ENCODE results near the gene THAP11. TPM values are rescaled to one million over a fixed set of nuclear protein-coding genes. Genes with fewer than 3 reads are reported as not detected.
A peak's percentile ranks its signal among the peaks of the same experiment; 100 is the strongest.

THAP11 gene
- total RNA-seq, 1 donor from 2014 or later, result 50.6 TPM

GRCh38 chr16:67843343-67843765 lies 1.2 kb downstream of the THAP11 start:
- Histone ChIP-seq H3K27ac (peak overlapping the region; percentile 100), H3K4me1 (peaks cover 54% of the 10 kb centered on the region)

DNA sequence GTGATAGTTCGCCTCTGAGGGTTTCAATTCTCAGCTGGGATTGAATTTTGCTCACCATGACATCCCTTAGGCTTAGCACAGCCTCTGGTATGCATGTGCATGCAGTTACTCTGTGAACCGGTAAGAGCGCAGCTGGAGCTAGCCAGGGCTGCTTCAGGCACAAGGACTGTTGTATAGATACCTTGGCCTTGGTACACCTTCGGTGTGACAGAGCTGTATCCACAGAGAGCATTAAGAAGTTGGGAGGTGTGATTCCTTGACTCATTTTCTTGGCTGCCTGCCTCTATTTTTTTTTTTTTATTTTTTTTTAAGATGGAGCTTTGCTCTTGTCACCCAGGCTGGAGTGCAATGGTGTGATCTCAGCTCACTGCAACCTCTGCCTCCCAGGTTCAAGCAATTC lies 2.4 kb downstream of the THAP11 start:
- no peaks in the 10 kb centered on the region for H3K27me3 ChIP-seq
- intact Hi-C loops (cut with DNase I), result no loop called here
- peaks cover 66% of the 10 kb centered on the region for H3K4me1 ChIP-seq
- no peaks in the 10 kb centered on the region for H3K36me3 ChIP-seq
- no peaks in the 10 kb centered on the region for H3K9me3 ChIP-seq
- H3K4me3 ChIP-seq, result peak overlapping the region; percentile 16 to 64
- peak overlapping the region; percentile 100 for H3K27ac ChIP-seq
- DNase-seq (ENCODE audit: extremely low spot score in 2 of 2), result no peak
- no peak for TF ChIP-seq POLR2AphosphoS5 (IDR thresholded peaks at IDR 0.05; ENCODE audit: insufficient read depth in 1 of 2, low read depth in 1 of 2)
- no peak for TF ChIP-seq POLR2A (IDR thresholded peaks at IDR 0.05)
- TF ChIP-seq, protein P1, sequence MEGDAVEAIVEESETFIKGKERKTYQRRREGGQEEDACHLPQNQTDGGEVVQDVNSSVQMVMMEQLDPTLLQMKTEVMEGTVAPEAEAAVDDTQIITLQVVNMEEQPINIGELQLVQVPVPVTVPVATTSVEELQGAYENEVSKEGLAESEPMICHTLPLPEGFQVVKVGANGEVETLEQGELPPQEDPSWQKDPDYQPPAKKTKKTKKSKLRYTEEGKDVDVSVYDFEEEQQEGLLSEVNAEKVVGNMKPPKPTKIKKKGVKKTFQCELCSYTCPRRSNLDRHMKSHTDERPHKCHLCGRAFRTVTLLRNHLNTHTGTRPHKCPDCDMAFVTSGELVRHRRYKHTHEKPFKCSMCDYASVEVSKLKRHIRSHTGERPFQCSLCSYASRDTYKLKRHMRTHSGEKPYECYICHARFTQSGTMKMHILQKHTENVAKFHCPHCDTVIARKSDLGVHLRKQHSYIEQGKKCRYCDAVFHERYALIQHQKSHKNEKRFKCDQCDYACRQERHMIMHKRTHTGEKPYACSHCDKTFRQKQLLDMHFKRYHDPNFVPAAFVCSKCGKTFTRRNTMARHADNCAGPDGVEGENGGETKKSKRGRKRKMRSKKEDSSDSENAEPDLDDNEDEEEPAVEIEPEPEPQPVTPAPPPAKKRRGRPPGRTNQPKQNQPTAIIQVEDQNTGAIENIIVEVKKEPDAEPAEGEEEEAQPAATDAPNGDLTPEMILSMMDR (IDR thresholded peaks at IDR 0.05), result no peak

More at GRCh38 chr16:67843343-67843765, 1.2 kb downstream of the THAP11 start:
- H3K9me3 ChIP-seq, result no peaks in the 10 kb centered on the region
- H3K36me3 ChIP-seq, result no peaks in the 10 kb centered on the region
- no peaks in the 10 kb centered on the region for H3K27me3 ChIP-seq
- peak overlapping the region; percentile 64 to 72 for H3K4me3 ChIP-seq
- intact Hi-C loops (cut with DNase I), result no loop called here
- TF ChIP-seq, protein P1 (IDR thresholded peaks at IDR 0.05), result no peak
- TF ChIP-seq POLR2A (IDR thresholded peaks at IDR 0.05) (no peak), POLR2AphosphoS5 (IDR thresholded peaks at IDR 0.05; ENCODE audit: insufficient read depth in 1 of 2, low read depth in 1 of 2) (no peak)
- DNase-seq (ENCODE audit: extremely low spot score in 2 of 2), result no peak

DNA sequence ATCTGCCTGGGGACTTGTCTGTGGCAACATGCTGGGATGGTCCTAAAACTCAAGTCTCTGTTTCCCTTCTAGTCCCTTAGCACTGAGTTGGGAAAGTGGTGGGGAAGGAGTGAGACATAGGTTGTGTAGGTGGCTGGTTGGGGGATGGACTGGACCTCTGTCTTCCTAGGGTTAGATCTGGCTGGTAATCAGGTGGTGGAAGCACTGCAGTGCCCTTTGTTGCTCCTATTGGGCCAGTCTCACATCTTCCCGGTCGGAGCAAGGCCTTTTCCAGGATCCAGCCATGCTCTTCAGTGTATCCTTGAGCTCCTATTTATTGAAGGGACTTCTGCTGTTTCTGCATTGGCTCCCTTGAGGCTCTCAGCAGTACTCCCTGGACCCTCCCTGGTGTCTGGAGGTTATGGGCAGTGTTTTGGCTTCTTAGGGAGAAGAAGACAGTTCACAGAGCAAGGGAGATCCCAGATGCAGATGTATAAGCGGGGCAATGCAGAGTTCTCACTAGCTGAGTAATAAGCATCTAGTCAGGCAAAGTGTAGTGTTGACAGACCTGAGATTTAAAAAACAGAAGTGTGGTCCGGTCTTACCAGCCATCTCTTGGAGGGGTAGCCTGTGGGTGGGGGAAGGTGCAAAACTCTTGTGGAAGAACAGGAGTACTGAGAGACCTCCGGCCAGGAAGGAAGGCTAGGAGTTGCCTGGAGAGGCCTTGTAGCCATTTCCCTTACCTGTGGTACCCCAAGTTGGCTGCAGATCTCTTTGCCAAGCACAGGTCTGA lies 3.4 kb downstream of the THAP11 start:
- H3K27ac ChIP-seq, result peak overlapping the region; percentile 100
- H3K36me3 ChIP-seq, result no peaks in the 10 kb centered on the region
- intact Hi-C loops (cut with DNase I), result no loop called here
- DNase-seq (ENCODE audit: extremely low spot score in 2 of 2), result no peak
- no peaks in the 10 kb centered on the region for H3K9me3 ChIP-seq
- H3K4me3 ChIP-seq, result peak overlapping the region; percentile 79 to 98
- no peaks in the 10 kb centered on the region for H3K27me3 ChIP-seq
- peaks cover 67% of the 10 kb centered on the region for H3K4me1 ChIP-seq
- TF ChIP-seq POLR2A (IDR thresholded peaks at IDR 0.05) (no peak), POLR2AphosphoS5 (IDR thresholded peaks at IDR 0.05; ENCODE audit: insufficient read depth in 1 of 2, low read depth in 1 of 2) (no peak)
- TF ChIP-seq, protein P1 (IDR thresholded peaks at IDR 0.05), result no peak

- Histone ChIP-seq H3K4me1 (peaks cover 67% of the 10 kb centered on the region), H3K27me3 (no peaks in the 10 kb centered on the region), H3K27ac (peak overlapping the region; percentile 100), H3K4me3 (peak overlapping the region; percentile 79 to 98), H3K9me3 (no peaks in the 10 kb centered on the region), H3K36me3 (no peaks in the 10 kb centered on the region)
- no peak for DNase-seq (ENCODE audit: extremely low spot score in 2 of 2)
- TF ChIP-seq, protein P1 (IDR thresholded peaks at IDR 0.05), result no peak
- no peak for TF ChIP-seq POLR2A (IDR thresholded peaks at IDR 0.05)
- TF ChIP-seq POLR2AphosphoS5 (IDR thresholded peaks at IDR 0.05; ENCODE audit: insufficient read depth in 1 of 2, low read depth in 1 of 2), result no peak
- intact Hi-C loops (cut with DNase I), result no loop called here
Measured at GRCh38 chr16:67846063-67846319, 3.9 kb downstream of the THAP11 start.

DNA sequence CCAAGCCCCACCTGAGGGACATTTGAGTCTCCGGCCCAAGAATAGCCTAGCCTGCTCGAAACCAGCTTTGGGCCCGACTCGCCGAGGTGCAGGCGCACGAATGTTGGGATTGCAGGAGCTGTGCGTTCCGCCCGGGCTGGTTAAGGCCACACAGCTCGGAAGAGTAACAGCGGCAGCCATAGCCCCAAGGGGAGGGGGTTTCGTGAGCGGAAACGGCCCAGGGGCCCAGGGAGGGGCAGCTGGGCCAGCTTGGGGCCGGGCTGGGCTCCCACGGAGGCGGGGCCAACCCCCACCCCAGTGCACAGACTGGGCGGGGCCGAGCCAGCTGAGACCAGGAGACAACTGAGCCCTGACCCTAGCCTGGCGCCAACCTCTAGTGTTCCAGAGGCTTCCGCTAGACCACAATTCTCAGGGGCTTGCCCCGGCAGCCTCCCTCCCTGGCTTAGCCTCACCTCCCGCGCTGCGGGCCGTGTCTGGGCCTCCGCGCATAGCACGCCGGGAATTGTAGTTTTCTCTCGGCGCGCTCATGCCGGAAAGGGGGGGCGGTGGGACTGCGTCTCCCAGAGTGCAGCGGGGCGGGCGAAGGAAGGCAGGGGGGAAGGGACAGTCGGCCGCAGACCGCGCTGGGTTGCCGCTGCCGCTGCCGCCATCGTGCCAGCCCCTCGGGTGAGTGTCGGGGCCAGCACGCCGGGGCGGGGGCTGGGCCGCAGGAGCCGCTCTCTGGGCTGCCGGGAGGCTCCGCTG lies 4.4 kb downstream of the THAP11 start, which contains the start of gene NUTF2:
TSS of gene NUTF2 (plus strand) at position 614 of the 744 bp plus-strand sequence. CDS start 18,198 bp downstream, outside the sequence.
- intact Hi-C loops (cut with DNase I), result no loop called here
- no peaks in the 10 kb centered on the region for H3K9me3 ChIP-seq
- TF ChIP-seq POLR2A (IDR thresholded peaks at IDR 0.05), result peak in 1 of 2 donors; percentile 55
- TF ChIP-seq POLR2AphosphoS5 (IDR thresholded peaks at IDR 0.05; ENCODE audit: insufficient read depth in 1 of 2, low read depth in 1 of 2), result peak; percentile 90 to 91
- TF ChIP-seq, protein P1 (IDR thresholded peaks at IDR 0.05), result peak in 1 of 3 experiments; percentile 9
- peaks cover 64% of the 10 kb centered on the region for H3K4me1 ChIP-seq
- no peaks in the 10 kb centered on the region for H3K36me3 ChIP-seq
- peak within 1 kb of the TSS; percentile 79 to 98 for H3K4me3 ChIP-seq
- peak within 1 kb of the TSS; percentile 100 for H3K27ac ChIP-seq
- peak in 1 of 2 donors; percentile 95 for DNase-seq (ENCODE audit: extremely low spot score in 2 of 2)
- H3K27me3 ChIP-seq, result no peaks in the 10 kb centered on the region

Data from vagina (tissue), 2 donors.